Mucosa of rectum (tissue), 2 donors: Measurements from ENCODE around the gene RUNX1.

ENCODE experiments used
- H3K27ac ChIP-seq, 2 donors: one replicate each; pipeline ENCODE4 v1.7.0; 2013; ENCODE audit warnings: inconsistent platforms in 2 of 2, low read depth in 2 of 2, low read length in 2 of 2
- H3K27me3 ChIP-seq, 2 donors: one replicate each; pipeline ENCODE4 v1.7.0; 2013; ENCODE audit warnings: low read length in 2 of 2; ENCODE audit not compliant: control insufficient read depth in 2 of 2, insufficient read depth in 2 of 2
- H3K36me3 ChIP-seq, 2 donors: one replicate each; pipeline ENCODE4 v1.7.0; 2013; ENCODE audit warnings: low read length in 2 of 2; ENCODE audit not compliant: control insufficient read depth in 2 of 2, insufficient read depth in 2 of 2
- H3K4me1 ChIP-seq, 2 donors: one replicate each; pipeline ENCODE4 v1.7.0; 2013; ENCODE audit warnings: low read length in 2 of 2, mild to moderate bottlenecking in 1 of 2; ENCODE audit not compliant: control insufficient read depth in 2 of 2, insufficient read depth in 2 of 2
- H3K4me3 ChIP-seq, 2 donors: one replicate each; pipeline ENCODE4 v1.7.0; 2013; ENCODE audit warnings: low read length in 2 of 2
- H3K9ac ChIP-seq, 2 donors: one replicate each; pipeline ENCODE4 v1.7.0; 2013; ENCODE audit warnings: low read length in 2 of 2, low read depth in 1 of 2, mild to moderate bottlenecking in 1 of 2
- H3K9me3 ChIP-seq, 2 donors: one replicate each; pipeline ENCODE4 v1.7.0; 2013; ENCODE audit warnings: low read length in 2 of 2; ENCODE audit not compliant: control insufficient read depth in 2 of 2
- donor health status: healthy.
- donor health status: Normal muscosa, but diverticular disease.

Gene RUNX1

DNA sequence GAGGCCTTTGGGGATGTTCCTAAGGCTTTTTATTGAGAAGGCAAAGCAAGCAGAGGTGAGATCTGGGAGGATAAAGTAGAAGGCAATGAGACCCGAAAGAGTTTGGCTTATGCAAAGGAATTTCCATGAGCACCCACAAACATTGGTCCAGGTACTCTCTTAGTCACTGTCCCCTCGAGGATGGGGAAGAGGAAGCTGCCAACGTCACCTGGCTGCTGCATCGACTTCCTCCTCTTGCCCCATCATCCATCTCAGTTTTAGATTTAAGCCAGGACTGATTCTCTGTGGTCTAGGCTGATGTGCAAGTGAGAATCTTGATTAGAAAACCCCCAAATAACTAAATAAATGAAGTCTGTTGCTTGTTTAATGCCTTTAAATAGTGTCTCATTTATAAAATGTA, 28.7 kb downstream of the RUNX1 start:
- H3K4me1 ChIP-seq, result peaks cover 38 to 53% of the 10 kb centered on the region in 2 donors
- H3K9ac ChIP-seq, result no peak overlapping the region
- H3K9me3 ChIP-seq, result no peaks in the 10 kb centered on the region
- no peaks in the 10 kb centered on the region for H3K27me3 ChIP-seq
- no peak overlapping the region for H3K4me3 ChIP-seq
- no peaks in the 10 kb centered on the region for H3K36me3 ChIP-seq
- peak overlapping the region; percentile 36 to 75 for H3K27ac ChIP-seq

DNA sequence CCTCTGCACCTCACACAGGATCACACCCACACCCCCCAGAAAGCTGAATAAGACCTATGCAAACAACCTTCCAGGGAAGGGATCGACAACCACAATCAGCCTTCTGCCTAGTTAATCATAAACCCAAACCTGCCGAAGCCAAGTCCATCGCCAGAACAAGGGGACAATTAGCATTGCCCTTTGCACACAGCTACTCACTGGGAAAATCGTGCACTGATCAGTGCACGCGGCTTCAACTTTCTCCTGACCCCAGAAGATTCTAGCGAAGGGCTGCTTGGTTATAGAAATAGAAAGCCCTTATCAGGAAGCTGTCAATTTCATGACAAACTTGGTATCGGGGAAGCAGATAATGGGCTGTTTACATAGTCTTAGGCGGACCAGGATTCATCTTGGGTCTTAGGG, 29.5 kb downstream of the RUNX1 start:
- no peak overlapping the region for H3K9ac ChIP-seq
- H3K27ac ChIP-seq, result peak overlapping the region; percentile 10 to 53
- H3K36me3 ChIP-seq, result no peaks in the 10 kb centered on the region
- no peaks in the 10 kb centered on the region for H3K9me3 ChIP-seq
- no peak overlapping the region for H3K4me3 ChIP-seq
- H3K27me3 ChIP-seq, result no peaks in the 10 kb centered on the region
- H3K4me1 ChIP-seq, result peaks cover 38 to 53% of the 10 kb centered on the region in 2 donors

DNA sequence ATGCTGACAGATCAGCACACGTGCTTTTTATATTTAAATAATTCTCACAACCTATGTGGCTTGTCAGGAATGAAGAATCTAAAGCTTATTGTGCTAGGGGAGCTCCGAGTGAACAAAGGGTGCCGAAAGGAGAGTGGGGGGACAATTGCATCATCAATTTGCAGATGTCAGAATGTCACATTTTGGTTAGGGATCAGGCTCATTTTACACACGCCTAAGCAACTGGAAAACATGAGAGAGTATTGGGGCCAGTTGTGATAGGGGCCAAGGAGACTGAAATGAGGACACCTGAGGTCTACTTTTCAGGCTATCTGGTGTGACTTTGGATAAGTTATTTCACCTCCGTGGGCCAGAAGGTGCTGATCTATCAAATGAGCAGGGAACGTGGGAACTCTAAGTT, 31.8 kb downstream of the RUNX1 start:
- Histone ChIP-seq H3K27me3 (no peaks in the 10 kb centered on the region), H3K36me3 (no peaks in the 10 kb centered on the region), H3K4me1 (peaks cover 34 to 43% of the 10 kb centered on the region in 2 donors), H3K9me3 (no peaks in the 10 kb centered on the region), H3K4me3 (no peak overlapping the region), H3K9ac (no peak overlapping the region), H3K27ac (no peak overlapping the region)

DNA sequence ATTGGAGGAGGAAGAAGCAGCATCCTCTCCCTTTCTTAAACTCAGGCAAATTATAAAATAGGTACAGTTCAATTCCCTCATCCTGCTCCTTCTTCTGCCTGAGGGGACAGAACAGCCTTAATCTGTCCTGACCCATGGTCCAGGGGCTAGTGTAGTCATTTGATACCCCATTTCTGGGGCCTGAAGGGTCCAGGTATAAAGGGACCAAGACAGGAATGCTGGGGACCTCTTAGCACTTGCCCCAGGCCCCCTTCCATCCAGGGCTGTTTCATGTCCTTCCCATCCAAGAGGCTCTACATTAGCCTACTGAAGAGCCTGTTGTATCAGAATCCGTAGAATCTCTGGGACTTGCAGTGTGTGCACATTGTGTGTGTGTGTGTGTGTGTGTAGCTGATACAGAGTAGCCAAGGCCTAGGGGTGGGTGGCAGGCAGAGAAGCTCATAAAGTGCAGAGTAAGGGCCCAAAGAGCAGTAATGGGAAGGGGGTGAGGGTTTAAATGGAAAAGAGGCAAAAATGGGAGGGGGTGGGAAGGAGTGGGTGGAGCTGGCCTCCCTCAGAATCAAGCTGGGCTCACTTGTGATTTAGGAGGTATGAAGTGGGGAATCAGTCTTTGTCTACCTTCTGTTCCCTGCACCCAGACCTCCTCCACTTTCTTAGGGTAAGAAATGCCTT, 32.4 kb downstream of the RUNX1 start:
- Histone ChIP-seq H3K9ac (no peak overlapping the region), H3K4me3 (no peak overlapping the region), H3K36me3 (no peaks in the 10 kb centered on the region), H3K27me3 (no peaks in the 10 kb centered on the region), H3K9me3 (no peaks in the 10 kb centered on the region), H3K4me1 (peaks cover 32 to 37% of the 10 kb centered on the region in 2 donors), H3K27ac (peak overlapping the region in 1 of 2 donors; percentile 28)

DNA sequence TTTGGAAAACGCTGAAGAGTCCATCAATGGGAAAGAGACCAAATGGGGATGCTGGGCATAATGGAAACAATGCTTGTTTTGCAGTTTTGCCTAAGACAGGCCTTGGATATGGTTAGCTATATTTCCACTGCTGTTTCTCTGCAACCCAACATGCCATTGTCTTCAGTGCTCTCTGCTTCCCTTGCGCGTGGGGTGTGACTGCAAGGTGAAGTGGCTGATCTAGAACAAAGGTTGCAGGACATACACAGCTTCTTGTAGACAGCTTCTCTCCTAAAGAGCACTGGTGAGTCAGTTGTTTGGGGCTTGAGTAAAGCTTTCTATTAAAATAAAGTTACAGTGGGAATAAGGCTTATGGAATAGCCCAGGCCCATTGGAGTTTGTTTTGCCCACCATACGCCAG, 33.0 kb downstream of the RUNX1 start:
- no peak overlapping the region for H3K9ac ChIP-seq
- H3K9me3 ChIP-seq, result no peaks in the 10 kb centered on the region
- H3K27me3 ChIP-seq, result no peaks in the 10 kb centered on the region
- H3K4me3 ChIP-seq, result no peak overlapping the region
- peaks cover 27 to 31% of the 10 kb centered on the region in 2 donors for H3K4me1 ChIP-seq
- H3K27ac ChIP-seq, result peak overlapping the region in 1 of 2 donors; percentile 28
- no peaks in the 10 kb centered on the region for H3K36me3 ChIP-seq

DNA sequence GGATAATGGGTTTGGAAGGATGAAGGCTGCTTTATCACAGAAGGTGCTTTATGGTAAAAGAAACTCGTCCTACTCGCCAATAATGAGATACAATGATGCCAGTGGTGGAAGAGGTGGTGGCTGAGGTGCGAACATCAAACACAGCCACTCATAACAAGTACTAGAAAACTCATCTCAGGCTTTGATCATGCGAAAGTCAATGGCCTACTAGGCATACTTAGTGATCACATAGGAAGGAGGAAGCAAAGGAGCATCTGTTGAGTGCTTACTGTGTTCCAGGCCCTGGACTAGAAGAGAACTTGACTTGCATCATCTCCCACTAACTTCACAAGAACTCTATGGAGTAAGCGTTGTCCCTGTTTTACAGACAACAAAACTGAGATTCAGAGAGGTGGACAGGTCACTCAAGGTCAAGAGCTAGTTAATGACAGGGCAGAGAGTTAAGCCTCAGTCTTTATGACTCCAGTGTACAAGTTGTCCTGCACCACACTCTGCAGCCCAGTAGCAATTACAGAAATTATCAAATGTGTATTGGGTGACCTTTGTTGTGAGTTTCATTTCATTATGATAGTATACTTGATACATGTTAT, 33.6 kb downstream of the RUNX1 start:
- H3K27ac ChIP-seq, result no peak overlapping the region
- H3K27me3 ChIP-seq, result no peaks in the 10 kb centered on the region
- no peak overlapping the region for H3K9ac ChIP-seq
- H3K4me1 ChIP-seq, result peaks cover 21 to 27% of the 10 kb centered on the region in 2 donors
- H3K9me3 ChIP-seq, result no peaks in the 10 kb centered on the region
- H3K36me3 ChIP-seq, result no peaks in the 10 kb centered on the region
- no peak overlapping the region for H3K4me3 ChIP-seq

DNA sequence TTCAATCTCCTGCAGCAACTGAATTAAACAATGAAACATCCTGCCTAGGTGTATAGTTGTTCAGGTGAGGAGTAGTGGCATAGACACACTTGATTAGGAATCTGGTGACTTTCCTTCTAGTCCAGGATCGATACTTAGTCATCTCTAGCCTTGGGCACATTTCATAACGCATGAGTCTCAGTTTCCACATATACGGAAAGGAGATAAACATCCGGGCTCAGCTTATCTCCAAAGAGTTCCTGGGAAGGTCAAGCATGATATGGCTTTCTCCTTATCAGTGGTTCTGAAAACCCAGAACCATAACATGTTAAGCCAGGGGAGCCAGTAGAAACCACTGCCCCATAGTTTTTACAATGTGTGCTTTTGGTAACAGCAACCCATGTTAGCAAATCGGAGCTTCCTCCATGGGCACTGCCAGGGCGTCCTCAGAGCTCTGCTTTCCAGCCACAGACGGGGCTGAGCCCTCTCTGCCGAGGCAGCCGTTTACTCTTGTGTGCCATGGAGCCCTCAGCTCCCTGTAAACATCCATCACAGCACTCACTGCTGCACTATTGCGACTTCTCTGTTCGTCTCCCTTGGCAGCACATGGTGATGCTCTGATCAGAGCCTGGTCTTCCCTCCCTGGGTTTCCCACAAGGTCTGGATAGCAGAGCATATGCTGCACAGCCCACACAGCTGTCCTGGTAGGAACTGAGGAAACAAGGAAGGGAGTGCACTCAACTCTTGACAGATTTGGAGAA, 34.6 kb downstream of the RUNX1 start:
- Histone ChIP-seq H3K27me3 (no peaks in the 10 kb centered on the region), H3K27ac (no peak overlapping the region), H3K4me1 (peaks cover 16% of the 10 kb centered on the region in 2 donors), H3K4me3 (no peak overlapping the region), H3K36me3 (no peaks in the 10 kb centered on the region), H3K9me3 (no peaks in the 10 kb centered on the region), H3K9ac (no peak overlapping the region)

DNA sequence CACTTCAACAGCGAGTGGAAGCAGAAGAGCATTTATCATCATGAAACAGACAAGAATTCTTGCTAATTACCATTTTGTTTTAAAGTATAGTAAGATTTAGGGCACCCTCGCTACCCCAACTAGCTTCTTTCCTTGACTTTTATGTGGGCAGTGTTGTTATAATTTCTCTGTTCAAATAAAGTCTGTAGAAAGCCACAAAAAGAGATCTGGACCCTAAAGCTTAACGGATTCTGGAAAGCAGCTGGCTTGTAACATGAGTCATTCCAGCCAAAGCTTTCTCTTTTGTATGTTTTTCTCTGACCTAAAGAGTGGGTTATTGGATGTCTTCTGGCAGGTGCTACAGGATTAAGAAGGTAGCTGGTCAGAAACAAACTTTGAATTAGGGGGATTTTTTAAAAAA, 37.4 kb downstream of the RUNX1 start:
- no peaks in the 10 kb centered on the region for H3K36me3 ChIP-seq

DNA sequence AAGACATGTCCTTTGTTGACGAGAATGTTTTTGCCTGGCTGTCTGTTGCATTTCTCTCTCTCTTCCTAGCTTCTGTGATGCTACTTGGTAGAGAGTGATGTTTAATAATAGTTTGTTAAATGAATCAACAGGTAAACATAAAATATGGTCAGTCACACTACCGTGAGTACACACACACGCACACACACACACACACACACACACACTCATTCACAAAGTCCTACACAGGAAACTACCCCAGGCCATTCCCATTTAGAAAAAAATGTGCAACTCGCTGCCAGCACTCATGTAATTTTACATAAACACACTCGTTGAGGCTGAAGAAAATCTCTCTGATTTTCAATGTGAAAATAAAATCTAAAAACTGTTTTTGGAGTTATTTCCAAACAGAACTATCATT, 38.7 kb downstream of the RUNX1 start:
- no peak overlapping the region for H3K27ac ChIP-seq
- H3K9me3 ChIP-seq, result no peaks in the 10 kb centered on the region
- no peak overlapping the region for H3K4me3 ChIP-seq
- no peaks in the 10 kb centered on the region for H3K27me3 ChIP-seq
- H3K4me1 ChIP-seq, result no peaks in the 10 kb centered on the region
- H3K36me3 ChIP-seq, result no peaks in the 10 kb centered on the region
- no peak overlapping the region for H3K9ac ChIP-seq

More for the DNA sequence above, 37.4 kb downstream of the RUNX1 start:
- H3K4me3 ChIP-seq, result no peak overlapping the region
- peaks cover 3 to 6% of the 10 kb centered on the region in 2 donors for H3K4me1 ChIP-seq
- no peaks in the 10 kb centered on the region for H3K27me3 ChIP-seq
- no peak overlapping the region for H3K9ac ChIP-seq
- no peak overlapping the region for H3K27ac ChIP-seq
- H3K9me3 ChIP-seq, result no peaks in the 10 kb centered on the region

DNA sequence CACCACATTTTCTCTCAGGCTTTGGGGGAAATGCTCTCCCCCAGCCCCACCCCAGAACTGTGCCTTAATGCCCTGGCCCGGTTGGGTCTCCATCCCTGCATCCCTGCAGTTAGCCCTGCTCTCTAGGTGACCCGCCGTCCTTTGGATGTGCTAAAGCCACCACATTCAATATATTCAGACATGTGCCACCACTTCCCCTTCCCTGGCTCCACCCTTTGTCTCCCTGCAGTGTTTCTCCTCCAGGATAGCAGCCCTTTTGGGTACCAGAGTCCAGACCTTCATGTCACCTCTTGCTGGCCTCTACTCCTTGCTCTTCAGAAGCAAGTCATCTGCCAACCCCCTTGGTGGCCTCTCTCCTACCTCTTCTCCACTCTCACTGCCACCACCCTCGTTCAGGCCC, 41.8 kb downstream of the RUNX1 start:
- no peak overlapping the region for H3K27ac ChIP-seq
- H3K4me1 ChIP-seq, result peaks cover 0 to 3% of the 10 kb centered on the region in 2 donors
- no peaks in the 10 kb centered on the region for H3K36me3 ChIP-seq
- H3K9me3 ChIP-seq, result no peaks in the 10 kb centered on the region
- H3K9ac ChIP-seq, result no peak overlapping the region
- H3K27me3 ChIP-seq, result no peaks in the 10 kb centered on the region
- H3K4me3 ChIP-seq, result no peak overlapping the region
